IPS DF 4.7 (cell line): ENCODE measurements around the gene GLI3.

Experiments
- DNase-seq: peaks from one replicate; pipeline ENCODE4 v3.0.0-alpha.2; 2013; ENCODE audit warnings: low spot score; ENCODE audit errors: extremely low read depth

Gene GLI3

GRCh38 chr7:42002654-42003053 lies 234.4 kb downstream of the GLI3 start:
- no peak for DNase-seq

- no peak for DNase-seq
Observed at GRCh38 chr7:41999736-42000283, 237.2 kb downstream of the GLI3 start.

- DNase-seq = no peak
Observed at GRCh38 chr7:41998041-41998440, 239.0 kb downstream of the GLI3 start.

- no peak for DNase-seq
Observed at GRCh38 chr7:41997151-41997550, 239.9 kb downstream of the GLI3 start.

DNA sequence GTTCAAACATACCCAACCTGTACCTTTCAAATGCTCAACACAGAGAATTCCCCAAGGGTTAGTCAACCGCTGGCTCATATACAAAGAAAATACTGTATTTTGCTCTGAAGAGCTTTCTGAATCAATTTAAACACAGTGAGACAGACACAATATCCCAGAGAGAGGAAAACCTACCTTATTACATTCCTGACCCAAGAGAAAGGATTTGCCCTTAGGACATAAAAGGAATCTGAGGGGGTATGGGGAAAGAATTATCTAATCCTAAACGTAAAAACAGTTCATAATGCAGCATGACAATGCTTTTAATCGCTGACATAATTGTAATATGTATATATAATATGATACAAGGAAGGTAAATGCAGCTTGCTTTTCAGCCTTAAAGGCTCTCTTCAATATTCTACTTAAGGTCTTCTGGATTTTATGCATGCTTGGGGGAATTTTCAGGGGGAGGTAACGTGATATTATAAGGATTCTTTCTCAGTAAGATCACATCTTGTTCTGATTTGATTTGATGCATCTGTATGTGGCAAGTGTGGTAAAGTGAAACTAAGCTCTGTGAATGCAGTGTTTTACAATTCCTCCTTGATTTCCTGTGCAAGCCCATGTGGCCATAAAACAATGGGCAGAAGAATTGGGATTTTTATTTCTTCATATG lies 240.5 kb downstream of the GLI3 start:
- no peak for DNase-seq

- no peak for DNase-seq
Observed at GRCh38 chr7:41995632-41996271, 241.3 kb downstream of the GLI3 start.

GRCh38 chr7:41994746-41995110 lies 242.3 kb downstream of the GLI3 start:
- DNase-seq = no peak

DNA sequence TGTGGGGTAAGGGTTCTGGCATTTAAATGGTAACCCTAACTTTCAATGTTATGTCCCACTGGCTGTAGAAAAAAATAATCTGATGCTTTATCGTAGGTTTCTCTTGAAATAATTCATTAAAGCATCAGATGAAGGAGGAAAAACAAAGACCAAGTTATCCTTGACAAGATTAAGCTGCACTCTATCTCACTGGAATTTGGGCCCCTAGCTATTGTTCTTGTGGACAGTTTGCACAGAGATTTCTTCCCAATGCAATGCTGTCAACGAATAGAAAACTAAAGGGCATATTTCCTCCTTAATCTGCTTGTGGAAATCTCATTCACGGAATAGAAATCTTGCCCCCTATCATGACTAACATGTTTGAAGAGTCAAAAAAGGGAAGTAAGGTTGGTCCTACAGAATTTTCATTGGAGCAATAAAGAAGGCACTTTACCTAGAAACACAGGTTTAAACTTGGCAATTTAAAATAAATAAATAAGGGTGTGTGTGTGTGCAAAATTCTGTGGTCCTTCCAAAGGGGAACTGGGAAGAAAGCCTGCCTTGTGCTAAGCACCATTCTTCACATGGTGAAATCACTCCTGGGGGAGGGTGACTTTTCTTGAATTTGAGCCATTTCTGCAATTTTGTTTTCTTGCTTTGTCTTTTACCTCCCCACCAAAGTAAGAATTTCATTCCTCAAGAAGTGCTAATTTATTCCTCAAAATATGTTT lies 242.8 kb downstream of the GLI3 start:
- DNase-seq = no peak

- no peak for DNase-seq
Observed at GRCh38 chr7:41992881-41993867, 243.8 kb downstream of the GLI3 start.

- DNase-seq = no peak
Observed at GRCh38 chr7:41984888-41985287, 252.1 kb downstream of the GLI3 start.

DNA sequence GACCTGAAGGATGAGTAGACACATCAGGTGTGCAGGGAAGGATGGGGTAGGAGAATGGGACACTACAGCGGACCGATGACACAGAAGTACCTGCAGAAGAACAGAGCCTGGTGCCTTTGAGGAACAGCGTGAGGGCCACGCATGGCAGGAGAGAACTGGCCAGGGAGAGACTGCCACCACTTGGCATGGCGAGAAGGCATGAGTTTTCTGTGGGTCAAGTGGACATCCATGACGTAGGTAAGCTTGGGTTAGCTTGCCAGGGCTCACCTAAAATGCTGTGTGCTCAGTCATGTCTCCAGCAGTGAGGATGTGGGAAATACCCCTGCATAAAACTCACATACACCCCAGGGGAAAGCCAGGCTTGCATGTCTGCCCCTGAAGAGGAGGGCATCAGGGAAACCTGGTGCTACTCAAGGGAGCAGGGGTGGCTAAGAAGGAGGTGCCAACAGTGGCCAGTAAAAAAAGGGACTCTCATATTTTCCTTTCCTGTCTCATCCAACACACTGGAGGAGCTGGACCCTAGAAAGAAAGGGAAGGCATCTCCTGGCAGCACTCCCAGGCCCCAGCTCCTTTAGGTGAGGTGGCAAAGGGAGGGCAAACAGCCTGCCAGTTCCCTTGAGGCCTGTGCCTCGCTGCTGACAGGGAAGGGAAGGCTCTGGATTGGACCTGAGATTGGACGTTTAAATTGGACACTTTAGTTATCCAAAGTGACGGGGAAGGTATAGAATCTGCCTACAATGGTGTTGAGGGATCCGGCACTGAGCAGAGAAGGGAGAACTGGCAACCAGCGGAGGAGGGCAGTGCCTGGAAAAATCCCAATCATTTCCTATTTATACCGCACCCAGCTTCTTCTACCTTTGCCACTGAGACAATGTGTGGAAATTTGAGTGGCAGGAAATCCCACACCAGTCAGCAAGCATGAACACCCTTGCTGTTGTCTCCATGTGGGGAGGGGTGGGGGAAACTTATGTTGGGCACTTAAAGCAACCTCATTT lies 255.7 kb downstream of the GLI3 start:
- DNase-seq = no peak

- no peak for DNase-seq
Observed at GRCh38 chr7:41979834-41980307, 257.1 kb downstream of the GLI3 start.

GRCh38 chr7:41978858-41979257 lies 258.2 kb downstream of the GLI3 start:
- DNase-seq = no peak

DNA sequence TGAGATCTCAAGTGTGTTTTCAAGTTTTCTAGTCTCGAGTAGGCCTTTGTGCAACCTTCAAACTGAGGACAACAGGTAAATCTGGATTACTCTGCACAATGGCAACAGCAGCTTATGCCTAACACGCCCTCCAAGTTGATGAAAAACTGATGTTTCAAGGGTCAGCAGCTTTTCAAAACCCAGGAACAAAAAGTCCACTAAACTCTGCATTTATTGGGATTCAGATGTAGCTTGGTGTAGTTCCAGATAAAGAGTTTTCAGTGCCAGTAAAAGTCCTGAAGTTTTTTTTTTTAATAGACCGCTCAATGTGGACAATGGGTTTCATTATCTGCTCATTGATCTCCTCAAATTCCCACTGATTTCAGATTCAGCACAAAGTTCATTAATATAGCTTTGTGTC lies 259.3 kb downstream of the GLI3 start:
- DNase-seq = no peak

- DNase-seq = peak; percentile 22
Observed at GRCh38 chr7:41977151-41977651, 259.8 kb downstream of the GLI3 start.

GRCh38 chr7:41976411-41976810 lies 260.6 kb downstream of the GLI3 start:
- DNase-seq = no peak

DNA sequence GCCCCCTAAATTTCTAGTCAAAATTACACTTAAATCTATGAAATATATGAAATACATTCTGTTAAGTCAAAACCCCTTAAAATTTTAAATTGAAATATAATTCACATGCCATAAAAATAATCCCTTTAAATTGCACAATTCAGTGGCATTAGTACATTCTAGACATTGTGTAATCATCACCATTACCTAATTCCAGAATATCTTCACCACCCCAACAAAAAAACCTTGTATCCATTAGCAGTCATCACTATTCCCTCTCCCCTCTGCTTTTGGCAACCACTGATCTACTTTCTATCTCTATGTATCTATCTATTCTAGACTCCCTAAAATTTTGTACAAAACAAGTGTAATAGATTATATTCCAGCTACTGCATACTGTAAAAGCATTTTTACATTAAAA lies 261.2 kb downstream of the GLI3 start:
- DNase-seq = no peak

- DNase-seq = no peak
Observed at GRCh38 chr7:41974870-41975557, 262.0 kb downstream of the GLI3 start.

- no peak for DNase-seq
Observed at GRCh38 chr7:41973202-41973730, 263.7 kb downstream of the GLI3 start.
